Lower lobe of right lung (tissue), 2 donors: ENCODE data around the gene KCTD1. TPM values are rescaled to one million over a fixed set of nuclear protein-coding genes. Genes with fewer than 3 reads are reported as not detected.

Source experiments
- ATAC-seq, 2 donors: fragments of 200-7000 bp; cut with Tn5 transposase; one replicate each; pipeline ENCODE4 v1.9.1; 2020 to 2022; ENCODE audit warnings: mild to moderate bottlenecking in 2 of 2, moderate library complexity in 2 of 2
- DNase-seq: peaks from one replicate; pipeline ENCODE4 v3.0.0-alpha.2; 2020
- H3K27ac ChIP-seq: fragments of 200-600 bp; one replicate; pipeline ENCODE4 v1.8.0; 2022
- H3K27me3 ChIP-seq: fragments of 200-600 bp; one replicate; pipeline ENCODE4 v1.8.0; 2022; ENCODE audit warnings: low read depth
- H3K36me3 ChIP-seq: fragments of 200-600 bp; one replicate; pipeline ENCODE4 v1.8.0; 2022; ENCODE audit warnings: mild to moderate bottlenecking
- H3K4me1 ChIP-seq: fragments of 200-600 bp; one replicate; pipeline ENCODE4 v1.8.0; 2022
- H3K4me3 ChIP-seq: fragments of 200-600 bp; one replicate; pipeline ENCODE4 v1.8.0; 2022; ENCODE audit warnings: mild to moderate bottlenecking
- H3K9me3 ChIP-seq: fragments of 200-600 bp; one replicate; pipeline ENCODE4 v1.8.0; 2022
- CTCF ChIP-seq: fragments of 200-600 bp; IDR thresholded peaks from one replicate; pipeline ENCODE4 v1.8.0; 2022; ENCODE audit warnings: antibody characterized with exemption, mild to moderate bottlenecking
- intact Hi-C: fragments of 100-400 bp; cut with DNase I; formaldehyde crosslinking; loops from one replicate; pipeline ENCODE4 v1.11.0; 2022
- long read RNA-seq: library from polyadenylated mRNA; unstranded; transcript quantifications from one replicate; pipeline ENCODE4 v2.0.0, GENCODE V29; 2021
- total RNA-seq: library from RNA; stranded (reverse); fragmentation: NEBNext Ultra II Directional; extraction: Animal tissue kit (Norgen Biotek cat#: 25700); gene quantifications from one replicate; pipeline ENCODE4 v1.2.1, GENCODE V29; 2021
- donor health status: DM: no; HTN: yes; CAD: no; lungs with severe emphysema.

The KCTD1 gene
- total RNA-seq: 9.0 TPM
- long read RNA-seq, partial matches to known transcripts: 0 of 8 reads
- long read RNA-seq, other reads (novel, unspliced or antisense): 2 of 8 reads

DNA sequence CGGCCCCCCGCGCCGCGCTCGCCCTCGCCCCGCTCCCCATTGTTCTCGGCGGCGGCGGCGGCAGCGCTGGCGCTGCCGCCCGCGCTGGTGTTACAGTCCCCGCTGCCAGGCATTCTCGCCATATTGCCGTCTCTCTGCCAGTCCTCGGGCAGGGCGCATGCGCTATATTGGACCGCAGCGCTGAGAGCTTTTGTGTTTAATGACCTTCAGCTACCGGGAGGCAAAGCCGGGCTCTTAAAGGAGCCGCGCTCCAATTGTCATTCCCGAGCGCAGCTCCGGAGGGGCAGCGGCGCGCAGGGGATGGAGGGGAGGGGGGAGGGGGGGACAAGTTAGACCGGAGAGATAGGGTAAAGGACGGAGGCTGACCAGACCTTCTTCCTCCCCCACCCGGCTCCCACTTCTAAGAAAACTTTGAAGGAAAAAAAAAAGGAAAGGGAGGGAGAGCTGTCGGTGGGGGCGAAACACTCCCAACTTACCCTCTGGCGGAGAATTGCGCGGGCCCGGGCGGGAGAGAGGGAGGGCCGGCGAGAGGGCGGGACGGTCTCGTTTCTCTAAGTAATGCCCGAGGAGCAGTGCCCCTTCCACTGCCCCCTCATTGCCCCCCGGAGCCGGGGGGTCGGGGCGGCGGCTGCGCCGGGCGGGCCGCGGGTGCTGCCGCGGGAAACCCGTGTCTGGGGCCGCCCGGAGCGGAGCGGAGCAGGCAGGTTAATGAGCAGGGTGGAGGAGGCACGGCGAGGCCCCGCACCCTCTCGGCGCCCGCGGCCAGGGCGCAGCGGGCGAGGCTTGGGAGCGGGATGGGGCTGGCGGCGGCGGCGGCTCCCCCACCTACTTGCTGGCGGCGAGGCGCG lies at the start of gene KCTD1:
TSS of gene KCTD1 (minus strand) at position 139 of the 848 bp plus-strand sequence. CDS start at position 122, 17 bp downstream.
- H3K36me3 ChIP-seq: no peaks in the 10 kb centered on the region
- intact Hi-C loops: no loop called here
- DNase-seq (peak; percentile 85), ATAC-seq (peak; percentile 75 to 83)
- H3K4me3 ChIP-seq: peak within 1 kb of the TSS; percentile 77
- TF ChIP-seq CTCF: no peak
- peaks cover 43% of the 10 kb centered on the region for H3K4me1 ChIP-seq
- no peaks in the 10 kb centered on the region for H3K9me3 ChIP-seq
- peaks cover 35% of the 10 kb centered on the region for H3K27me3 ChIP-seq
- peak within 1 kb of the TSS; percentile 39 for H3K27ac ChIP-seq

DNA sequence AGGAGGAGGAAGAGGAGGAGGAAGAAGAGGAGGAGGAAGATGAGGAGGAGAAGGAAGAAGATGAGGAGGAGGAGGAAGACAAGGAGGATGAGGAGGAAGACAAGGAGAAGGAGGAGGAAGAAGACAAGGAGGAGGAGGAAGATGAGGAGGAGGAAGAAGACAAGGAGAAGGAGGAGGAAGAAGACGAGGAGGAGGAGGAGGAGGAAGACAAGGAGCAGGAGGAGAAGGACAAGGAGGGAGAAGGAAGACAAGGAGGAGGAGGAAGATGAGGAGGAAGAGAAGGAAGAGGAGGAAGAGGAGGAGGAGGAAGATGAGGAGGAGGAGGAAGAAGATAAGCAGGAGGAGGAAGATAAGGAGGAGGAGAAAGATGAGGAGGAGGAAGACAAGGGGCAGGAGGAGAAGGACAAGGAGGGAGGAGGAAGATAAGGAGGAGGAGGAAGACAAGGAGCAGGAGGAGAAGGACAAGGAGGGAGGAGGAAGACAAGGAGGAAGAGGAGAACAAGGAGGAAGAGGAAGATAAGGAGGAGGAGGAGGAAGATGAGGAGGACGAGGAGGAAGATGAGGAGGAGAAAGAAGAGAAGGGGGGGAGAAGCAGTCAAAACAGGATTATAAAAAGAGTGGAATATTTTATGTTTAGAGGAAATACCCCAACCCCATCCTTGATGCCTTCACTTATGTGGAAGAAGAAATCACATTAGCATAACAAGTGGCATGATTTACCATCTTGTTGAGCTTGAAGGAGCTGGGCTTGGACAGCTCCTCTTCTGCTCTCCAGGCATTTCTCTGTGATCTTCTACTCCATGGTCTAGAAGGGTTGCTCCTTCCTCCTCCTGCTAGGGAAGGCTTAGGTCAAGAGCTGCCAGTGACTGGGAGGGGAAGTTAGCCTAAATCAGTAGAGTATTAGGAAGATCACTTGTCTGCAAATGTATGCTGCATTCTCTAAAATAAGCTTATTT lies 45.3 kb upstream of the KCTD1 start:
- H3K27me3 ChIP-seq: no peaks in the 10 kb centered on the region
- no peak overlapping the region for H3K4me3 ChIP-seq
- peak in 1 of 2 donors; percentile 17 for ATAC-seq
- H3K27ac ChIP-seq: no peak overlapping the region
- H3K4me1 ChIP-seq: no peaks in the 10 kb centered on the region
- TF ChIP-seq CTCF: no peak
- no peaks in the 10 kb centered on the region for H3K9me3 ChIP-seq
- no peak for DNase-seq
- intact Hi-C loops: no loop called here
- H3K36me3 ChIP-seq: no peaks in the 10 kb centered on the region

DNA sequence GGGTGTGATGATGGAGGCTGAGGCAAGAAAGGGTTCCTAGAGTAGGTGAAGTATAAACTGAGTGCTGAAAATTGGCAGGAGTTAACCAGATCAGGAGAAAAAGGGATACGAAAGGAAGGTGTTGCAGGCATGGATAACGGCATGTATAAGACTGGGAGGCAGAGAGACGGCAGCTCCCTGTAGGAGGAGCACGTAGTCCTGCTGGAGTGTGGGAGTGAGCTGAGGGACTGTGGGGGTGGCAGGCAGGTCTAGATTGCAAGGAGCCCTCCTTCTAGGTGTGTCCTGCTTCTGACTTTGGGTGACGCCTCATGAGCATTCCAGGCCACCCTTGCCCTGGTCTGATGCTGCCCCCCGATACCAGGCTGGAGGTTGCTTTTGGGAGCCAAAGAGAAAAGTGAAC lies 36.4 kb upstream of the KCTD1 start:
- Histone ChIP-seq H3K36me3 (no peaks in the 10 kb centered on the region), H3K27me3 (no peaks in the 10 kb centered on the region), H3K4me1 (no peaks in the 10 kb centered on the region), H3K4me3 (no peak overlapping the region), H3K9me3 (no peaks in the 10 kb centered on the region), H3K27ac (no peak overlapping the region)
- no peak for TF ChIP-seq CTCF
- intact Hi-C loops: no loop called here
- DNase-seq (no peak), ATAC-seq (no peak)

DNA sequence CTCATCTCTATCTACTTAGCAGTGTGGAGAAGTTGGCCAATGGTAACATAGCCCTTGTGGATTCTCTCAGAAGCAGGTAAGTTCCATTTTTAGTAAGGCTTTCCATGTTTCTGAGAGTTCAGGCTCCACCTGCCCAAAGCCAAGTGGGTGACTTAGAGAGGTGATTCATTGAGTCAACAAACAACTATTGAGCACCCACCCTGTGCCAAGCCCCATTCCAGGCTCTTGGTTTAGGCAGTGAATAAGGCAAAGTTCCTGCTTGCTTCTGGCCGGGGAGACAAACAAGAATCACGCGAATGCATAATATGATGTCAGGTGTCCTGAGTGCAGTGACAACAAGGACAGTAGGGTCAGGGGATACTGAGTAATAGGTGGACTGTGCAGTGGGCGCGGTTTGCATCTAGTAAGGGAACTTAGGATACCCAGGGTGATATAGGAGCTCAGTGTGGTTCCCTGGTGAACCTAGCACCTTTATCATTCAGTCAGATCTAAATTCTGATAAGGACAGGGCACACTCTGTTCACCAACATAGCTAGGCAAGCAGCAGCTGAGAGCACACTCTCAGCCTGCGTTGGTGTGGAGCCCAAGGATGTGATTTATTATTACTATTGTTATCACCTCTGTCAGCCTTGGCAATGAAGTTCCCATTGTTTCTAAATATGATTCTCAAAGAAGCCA lies 31.7 kb upstream of the KCTD1 start:
- peak; percentile 94 to 96 for ATAC-seq

More for the DNA sequence above, 31.7 kb upstream of the KCTD1 start:
- Histone ChIP-seq H3K9me3 (no peaks in the 10 kb centered on the region), H3K4me3 (no peak overlapping the region), H3K4me1 (peaks cover 8% of the 10 kb centered on the region), H3K27me3 (no peaks in the 10 kb centered on the region), H3K27ac (peak overlapping the region; percentile 63), H3K36me3 (no peaks in the 10 kb centered on the region)
- intact Hi-C loops: no loop called here
- TF ChIP-seq CTCF: no peak
- peak; percentile 67 for DNase-seq
